Mononuclear cell (primary cell): ENCODE data around the gene CRB1. TPM values are rescaled to one million over a fixed set of nuclear protein-coding genes. Genes with fewer than 3 reads are reported as not detected.

Experiments
- H3K27me3 ChIP-seq: 2 replicates; pipeline ENCODE4 v1.6.0; 2011; ENCODE audit warnings: low read length, control low read depth; ENCODE audit not compliant: insufficient read depth
- H3K4me1 ChIP-seq: 2 replicates; pipeline ENCODE4 v1.5.1; 2011; ENCODE audit warnings: mild to moderate bottlenecking, low read length, control low read depth; ENCODE audit not compliant: insufficient read depth
- H3K4me3 ChIP-seq: 2 replicates; pipeline ENCODE4 v1.5.1; 2011; ENCODE audit warnings: mild to moderate bottlenecking, low read length, moderate library complexity
- H3K9me3 ChIP-seq: 2 replicates; pipeline ENCODE4 v1.5.1; 2011; ENCODE audit warnings: low read depth, mild to moderate bottlenecking, control low read depth, low read length
- total RNA-seq: library from RNA; depleted of rRNA; stranded (reverse); fragments of >200 nt; gene quantifications from one replicate; pipeline ENCODE4 v1.2.3, GENCODE V29; 2012

Gene CRB1
- total RNA-seq, 1 donor = under 0.01 TPM

DNA sequence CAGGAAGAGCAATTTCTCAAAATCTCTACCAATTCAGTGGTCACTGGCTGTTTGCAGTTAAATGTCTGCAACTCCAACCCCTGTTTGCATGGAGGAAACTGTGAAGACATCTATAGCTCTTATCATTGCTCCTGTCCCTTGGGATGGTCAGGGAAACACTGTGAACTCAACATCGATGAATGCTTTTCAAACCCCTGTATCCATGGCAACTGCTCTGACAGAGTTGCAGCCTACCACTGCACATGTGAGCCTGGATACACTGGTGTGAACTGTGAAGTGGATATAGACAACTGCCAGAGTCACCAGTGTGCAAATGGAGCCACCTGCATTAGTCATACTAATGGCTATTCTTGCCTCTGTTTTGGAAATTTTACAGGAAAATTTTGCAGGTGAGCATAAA lies 167.2 kb downstream of the CRB1 start:
- H3K4me1 ChIP-seq = no peaks in the 10 kb centered on the region
- H3K9me3 ChIP-seq = no peaks in the 10 kb centered on the region
- no peaks in the 10 kb centered on the region for H3K27me3 ChIP-seq
- no peak overlapping the region for H3K4me3 ChIP-seq

DNA sequence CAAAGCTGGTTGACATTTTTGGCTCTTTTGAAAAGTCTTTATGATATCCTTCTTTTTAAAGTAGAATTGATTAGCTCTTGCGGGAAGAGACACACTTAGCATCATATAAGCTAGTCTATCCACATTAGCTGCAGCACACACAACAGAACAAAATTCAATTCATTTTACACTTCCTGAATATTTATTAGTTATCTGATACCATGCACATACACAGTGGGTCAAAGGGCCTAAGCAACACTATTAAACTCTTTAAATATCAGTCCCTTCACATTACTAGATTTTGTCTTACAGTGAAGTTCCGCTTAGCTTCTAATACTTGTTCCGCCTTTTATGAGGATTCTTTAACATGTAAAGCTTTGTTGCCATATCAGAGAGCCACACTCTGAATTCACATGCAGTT lies 169.5 kb downstream of the CRB1 start:
- Histone ChIP-seq H3K27me3 (no peaks in the 10 kb centered on the region), H3K4me3 (no peak overlapping the region), H3K9me3 (no peaks in the 10 kb centered on the region), H3K4me1 (no peaks in the 10 kb centered on the region)

DNA sequence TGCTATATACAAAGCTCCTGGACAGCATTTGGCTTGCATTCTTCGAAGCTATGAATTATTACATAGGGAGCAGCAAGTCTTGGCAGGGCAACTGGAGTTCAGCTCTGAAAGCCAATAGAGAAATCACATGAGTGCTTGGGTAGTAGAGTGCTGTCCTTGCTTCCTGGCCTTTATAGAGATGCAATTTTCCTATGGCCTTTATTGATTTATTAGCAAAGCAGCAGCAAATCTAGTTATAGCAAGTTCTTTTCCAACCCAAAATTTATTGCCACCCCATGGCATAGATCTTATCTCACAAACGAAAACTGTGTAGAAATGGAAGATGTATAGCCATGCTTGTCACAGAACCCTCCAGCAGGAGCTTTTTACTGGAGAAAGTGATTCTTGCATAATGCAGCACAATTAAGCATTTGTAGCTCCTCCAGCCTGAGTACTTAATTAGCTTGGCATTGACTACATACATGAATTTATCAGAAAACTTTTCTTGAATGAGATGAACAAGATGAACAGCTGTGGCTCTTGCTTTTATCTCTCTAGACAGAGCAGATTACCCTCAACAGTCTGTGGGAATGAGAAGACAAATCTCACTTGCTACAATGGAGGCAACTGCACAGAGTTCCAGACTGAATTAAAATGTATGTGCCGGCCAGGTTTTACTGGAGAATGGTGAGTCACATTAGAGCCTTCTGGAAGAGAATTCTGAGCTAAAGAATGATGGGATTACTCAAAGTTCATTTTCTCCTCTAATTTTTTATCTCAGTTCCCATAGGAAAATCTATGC lies 170.1 kb downstream of the CRB1 start:
- Histone ChIP-seq H3K4me1 (no peaks in the 10 kb centered on the region), H3K9me3 (no peaks in the 10 kb centered on the region), H3K27me3 (no peaks in the 10 kb centered on the region), H3K4me3 (no peak overlapping the region)

DNA sequence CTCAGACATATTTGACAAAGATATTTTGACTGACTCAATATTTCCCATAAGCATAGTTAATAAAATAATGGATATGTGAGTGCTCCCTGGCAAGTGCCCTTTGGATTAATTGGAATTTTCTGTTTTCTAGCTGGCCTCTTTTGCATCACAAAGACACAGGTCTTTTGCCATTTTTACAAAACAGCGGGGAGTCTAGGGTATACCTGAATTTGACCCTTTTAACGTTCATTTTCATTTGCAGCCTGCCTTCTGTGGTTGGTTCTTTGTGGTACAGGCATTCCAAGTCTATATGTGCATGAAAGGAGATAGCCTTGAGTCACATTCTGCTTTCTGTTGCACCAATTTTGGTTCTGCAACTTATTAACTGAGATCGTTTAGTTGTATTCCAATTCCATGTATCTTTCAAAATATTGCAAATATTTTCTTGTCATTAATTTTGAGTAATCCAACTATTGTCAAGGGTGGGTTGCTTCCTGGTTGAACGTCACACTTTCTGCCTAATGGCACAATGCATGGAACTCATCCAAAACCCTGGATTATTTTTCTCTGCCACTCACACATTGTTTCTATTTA lies 171.7 kb downstream of the CRB1 start:
- Histone ChIP-seq H3K27me3 (no peaks in the 10 kb centered on the region), H3K4me3 (no peak overlapping the region), H3K9me3 (no peaks in the 10 kb centered on the region), H3K4me1 (no peaks in the 10 kb centered on the region)

DNA sequence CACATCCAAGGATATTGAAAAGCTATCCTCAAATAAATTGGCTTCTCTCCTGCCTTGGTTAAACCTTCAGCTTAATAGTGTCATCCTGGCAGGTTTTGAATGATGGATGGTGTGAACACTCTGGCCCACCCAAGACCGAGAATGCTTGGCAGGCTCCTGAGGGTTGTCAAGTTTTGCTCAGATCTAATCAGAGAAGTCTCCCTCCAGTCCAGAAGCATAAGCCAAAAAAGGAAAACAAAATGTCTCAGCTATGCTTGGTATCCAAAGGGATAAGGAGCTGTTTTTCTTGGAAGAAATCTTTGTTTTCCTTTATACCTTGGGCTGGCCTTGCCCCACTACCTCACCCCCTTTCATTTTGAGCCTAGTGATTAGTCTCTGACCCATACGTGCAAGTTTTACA lies 172.7 kb downstream of the CRB1 start:
- H3K4me1 ChIP-seq = no peaks in the 10 kb centered on the region
- no peaks in the 10 kb centered on the region for H3K27me3 ChIP-seq
- H3K9me3 ChIP-seq = no peaks in the 10 kb centered on the region
- H3K4me3 ChIP-seq = no peak overlapping the region

DNA sequence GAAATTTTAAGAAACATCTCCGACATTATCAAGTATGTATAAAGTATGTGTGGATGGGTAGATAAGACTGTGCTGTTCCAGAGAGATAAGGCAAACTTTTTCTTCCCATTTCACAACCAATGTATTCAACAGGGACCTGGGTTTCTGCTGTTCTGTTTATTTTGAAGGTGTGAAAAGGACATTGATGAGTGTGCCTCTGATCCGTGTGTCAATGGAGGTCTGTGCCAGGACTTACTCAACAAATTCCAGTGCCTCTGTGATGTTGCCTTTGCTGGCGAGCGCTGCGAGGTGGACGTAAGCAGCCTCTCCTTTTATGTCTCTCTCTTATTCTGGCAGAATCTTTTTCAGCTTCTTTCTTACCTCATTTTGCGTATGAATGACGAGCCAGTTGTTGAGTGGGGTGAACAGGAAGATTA lies 174.0 kb downstream of the CRB1 start:
- H3K27me3 ChIP-seq = no peaks in the 10 kb centered on the region
- no peaks in the 10 kb centered on the region for H3K4me1 ChIP-seq
- no peak overlapping the region for H3K4me3 ChIP-seq
- H3K9me3 ChIP-seq = no peaks in the 10 kb centered on the region

DNA sequence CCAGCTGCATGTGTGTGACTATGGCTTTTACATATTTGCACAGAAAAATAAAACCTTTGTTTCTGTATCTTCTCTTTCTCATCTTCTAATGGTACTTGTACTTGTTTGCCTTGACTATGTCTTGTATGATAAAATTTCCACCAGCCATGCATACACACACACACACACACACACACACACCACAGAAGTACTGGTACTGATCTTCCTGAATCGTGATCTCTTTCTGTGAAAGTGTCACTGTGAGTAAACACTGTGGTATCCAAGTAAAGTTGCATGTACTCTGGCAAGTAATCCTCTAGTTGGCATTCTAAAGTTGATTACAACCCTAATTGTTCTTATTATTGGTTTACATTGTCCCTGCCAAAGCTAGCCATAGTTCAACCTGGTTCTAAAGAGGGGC lies 176.7 kb downstream of the CRB1 start:
- H3K4me3 ChIP-seq = no peak overlapping the region
- no peaks in the 10 kb centered on the region for H3K4me1 ChIP-seq
- H3K9me3 ChIP-seq = no peaks in the 10 kb centered on the region
- H3K27me3 ChIP-seq = no peaks in the 10 kb centered on the region

DNA sequence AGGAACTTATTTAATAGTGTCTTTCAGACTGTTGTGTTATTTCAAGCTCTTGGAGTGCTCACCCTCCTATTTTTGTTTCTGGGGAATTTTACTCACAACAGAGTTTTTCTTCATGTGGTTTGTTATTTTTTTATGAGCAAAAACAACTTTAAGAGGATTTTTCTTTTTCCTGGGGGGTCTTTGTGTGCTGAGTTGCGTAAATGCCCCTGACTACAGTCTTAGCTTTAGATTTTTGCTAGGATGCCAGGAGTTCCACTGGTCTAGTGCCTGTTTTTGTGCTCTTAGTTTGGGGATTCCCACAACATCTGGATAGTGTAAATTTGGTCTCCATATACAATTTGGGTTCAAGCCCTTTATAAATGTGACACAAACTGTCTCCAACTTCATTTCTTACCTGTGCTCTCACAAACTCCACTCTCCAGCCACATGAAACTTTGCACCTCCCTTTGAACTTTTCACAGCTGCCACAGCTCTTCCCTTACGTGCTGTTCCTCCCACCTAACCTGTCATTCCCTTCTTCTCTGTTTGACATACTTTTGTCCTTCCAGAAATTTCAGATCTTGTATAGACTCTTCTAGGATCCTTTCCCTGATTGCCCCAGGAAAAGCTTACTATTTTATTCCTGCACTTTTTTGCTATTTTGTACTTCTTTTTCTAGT lies 180.2 kb downstream of the CRB1 start:
- H3K9me3 ChIP-seq = no peaks in the 10 kb centered on the region
- H3K4me1 ChIP-seq = no peaks in the 10 kb centered on the region
- no peak overlapping the region for H3K4me3 ChIP-seq
- no peaks in the 10 kb centered on the region for H3K27me3 ChIP-seq

DNA sequence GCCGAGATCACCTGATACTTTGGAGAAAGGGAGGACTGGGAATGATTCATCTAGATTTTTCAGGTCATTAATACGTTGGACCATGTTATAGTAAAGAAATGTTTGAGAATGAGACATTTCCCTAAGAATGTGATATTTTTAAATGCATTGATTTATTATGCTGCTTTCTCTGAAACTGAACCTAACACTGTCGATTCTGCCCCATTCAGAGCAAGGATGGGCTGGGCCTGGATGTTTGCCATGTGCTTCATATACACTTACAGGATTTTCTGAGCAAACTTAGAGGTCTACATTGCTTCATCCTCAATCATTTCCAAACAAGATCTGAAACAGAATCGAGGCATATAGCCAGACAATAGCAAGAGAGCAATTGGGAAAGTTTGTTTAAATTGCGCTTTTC lies 183.3 kb downstream of the CRB1 start:
- H3K27me3 ChIP-seq = no peaks in the 10 kb centered on the region
- H3K4me1 ChIP-seq = no peaks in the 10 kb centered on the region
- H3K9me3 ChIP-seq = no peaks in the 10 kb centered on the region
- H3K4me3 ChIP-seq = no peak overlapping the region

DNA sequence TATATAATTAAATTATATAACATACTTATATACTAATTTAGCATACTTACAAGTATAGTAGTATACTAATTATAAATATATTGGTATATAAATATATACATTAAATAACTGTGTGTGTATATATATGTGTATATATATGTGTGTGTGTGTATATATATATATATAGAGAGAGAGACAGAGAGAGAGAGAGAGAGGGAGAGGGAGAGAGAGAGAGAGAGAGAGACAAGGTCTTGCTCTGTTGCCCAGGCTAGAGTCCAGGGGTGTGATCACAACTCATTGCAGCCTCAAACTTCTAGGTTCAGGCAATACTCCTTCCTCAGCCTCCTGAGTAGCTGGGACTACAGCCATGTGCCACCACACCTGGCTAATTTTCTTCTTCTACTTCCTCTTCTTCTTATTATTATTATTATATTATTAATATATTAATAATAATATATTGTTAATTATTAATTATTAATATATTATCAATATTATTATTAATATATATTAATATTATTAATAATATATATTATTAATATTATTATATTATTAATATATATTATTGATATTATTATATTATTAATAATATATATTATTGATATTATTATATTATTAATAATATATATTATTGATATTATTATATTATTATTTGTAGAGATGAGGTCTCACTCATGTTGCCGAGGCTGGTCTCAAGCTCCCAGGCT lies 185.5 kb downstream of the CRB1 start:
- Histone ChIP-seq H3K27me3 (no peaks in the 10 kb centered on the region), H3K4me3 (no peak overlapping the region), H3K4me1 (no peaks in the 10 kb centered on the region), H3K9me3 (no peaks in the 10 kb centered on the region)

DNA sequence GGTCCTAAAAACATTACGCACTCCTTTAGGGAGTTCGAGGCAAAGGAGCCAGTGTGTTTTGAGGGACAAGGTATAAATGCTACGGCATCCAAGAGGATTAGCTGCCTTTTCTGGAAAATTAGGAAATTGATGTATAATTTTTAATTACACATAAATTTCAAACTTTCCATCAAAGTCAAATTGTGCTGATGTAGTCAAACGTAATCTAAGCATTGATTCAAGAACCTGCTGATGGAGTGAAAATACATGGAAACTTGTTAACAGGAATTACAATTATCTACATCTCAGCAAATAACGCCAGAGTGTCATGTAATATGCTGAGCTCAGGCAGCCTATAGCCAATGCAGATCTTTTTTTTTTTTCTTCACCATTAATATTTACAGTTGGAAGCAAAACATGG lies 194.5 kb downstream of the CRB1 start:
- H3K4me3 ChIP-seq = no peak overlapping the region
- peaks cover 5% of the 10 kb centered on the region for H3K4me1 ChIP-seq
- H3K9me3 ChIP-seq = no peaks in the 10 kb centered on the region
- H3K27me3 ChIP-seq = no peaks in the 10 kb centered on the region

DNA sequence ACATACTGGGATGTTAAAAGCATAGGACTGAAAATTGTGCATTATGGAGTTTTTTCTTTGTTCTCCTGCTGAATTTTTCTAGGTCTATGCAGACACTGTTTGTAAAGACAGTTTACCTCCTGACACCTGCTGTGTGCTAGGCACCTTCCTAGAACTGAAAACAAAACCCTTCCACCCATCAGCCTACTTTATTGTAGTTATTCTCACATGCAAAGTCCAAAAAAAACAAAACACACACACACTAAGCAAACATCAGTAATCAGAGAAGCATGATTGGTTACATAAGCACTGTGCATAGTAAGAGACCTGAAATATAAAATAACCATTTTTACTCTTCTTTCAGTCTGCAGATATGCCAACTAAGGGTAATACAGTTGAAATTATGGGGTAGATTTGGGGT lies 195.1 kb downstream of the CRB1 start:
- peaks cover 5% of the 10 kb centered on the region for H3K4me1 ChIP-seq
- H3K27me3 ChIP-seq = no peaks in the 10 kb centered on the region
- no peak overlapping the region for H3K4me3 ChIP-seq
- no peaks in the 10 kb centered on the region for H3K9me3 ChIP-seq

DNA sequence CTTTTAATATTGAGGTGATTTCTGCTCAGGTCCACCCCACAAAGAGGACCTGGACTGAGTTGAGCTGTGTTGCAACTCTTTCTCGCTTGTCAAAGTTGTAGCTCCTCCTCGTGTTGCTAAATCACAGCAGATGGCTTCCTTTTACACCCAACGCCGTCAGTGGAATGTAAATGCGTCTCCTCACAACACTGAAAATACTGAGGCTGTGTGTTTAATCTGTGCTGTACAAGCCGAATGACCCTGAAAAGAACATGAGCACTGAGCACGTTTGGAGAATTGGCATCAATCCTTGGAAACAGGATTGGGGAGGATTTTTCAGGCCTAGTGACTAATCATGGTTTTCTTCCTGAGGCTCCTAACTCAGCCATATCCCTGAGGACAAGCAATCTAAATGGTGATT lies 196.0 kb downstream of the CRB1 start:
- H3K27me3 ChIP-seq = no peaks in the 10 kb centered on the region
- H3K4me3 ChIP-seq = no peak overlapping the region
- H3K4me1 ChIP-seq = peaks cover 5% of the 10 kb centered on the region
- H3K9me3 ChIP-seq = no peaks in the 10 kb centered on the region

DNA sequence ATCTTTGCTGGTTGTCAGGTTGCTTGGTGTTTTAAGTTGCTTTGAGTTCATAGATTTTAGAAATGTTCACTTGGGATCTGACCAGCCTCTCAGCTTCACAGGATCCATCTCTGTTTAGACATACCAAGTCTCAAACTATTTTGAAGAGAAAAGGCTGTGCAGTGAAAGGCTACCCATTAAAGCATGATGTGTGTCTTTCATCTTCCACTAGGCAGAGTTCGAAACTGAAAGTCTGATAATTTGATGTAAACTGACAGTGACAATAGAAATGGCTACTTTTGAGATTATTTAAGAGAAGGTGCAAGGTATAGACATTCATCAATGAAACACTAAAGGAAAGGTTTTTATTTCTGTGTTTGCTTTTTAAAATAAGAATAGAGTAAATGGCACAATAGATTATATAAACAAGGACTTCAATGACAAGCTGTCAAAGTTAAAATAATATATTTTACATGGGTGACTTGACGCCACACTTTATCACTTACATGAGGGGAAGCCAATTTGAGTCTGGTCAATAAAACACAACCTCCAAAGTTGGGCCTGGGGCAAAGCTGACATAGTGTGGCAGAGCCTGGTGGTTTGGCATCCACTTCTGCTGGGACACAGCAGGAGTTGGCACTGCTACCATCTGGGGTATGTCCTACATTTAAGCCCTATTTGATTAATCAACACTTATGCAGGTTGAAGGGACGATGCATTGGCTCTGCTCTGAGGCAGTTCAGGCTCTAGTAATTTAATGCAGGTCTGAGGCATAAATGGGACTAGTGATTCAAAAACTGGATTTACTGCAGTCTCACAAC lies 197.7 kb downstream of the CRB1 start:
- H3K4me3 ChIP-seq = no peak overlapping the region
- H3K4me1 ChIP-seq = peaks cover 9% of the 10 kb centered on the region
- no peaks in the 10 kb centered on the region for H3K9me3 ChIP-seq
- H3K27me3 ChIP-seq = no peaks in the 10 kb centered on the region

DNA sequence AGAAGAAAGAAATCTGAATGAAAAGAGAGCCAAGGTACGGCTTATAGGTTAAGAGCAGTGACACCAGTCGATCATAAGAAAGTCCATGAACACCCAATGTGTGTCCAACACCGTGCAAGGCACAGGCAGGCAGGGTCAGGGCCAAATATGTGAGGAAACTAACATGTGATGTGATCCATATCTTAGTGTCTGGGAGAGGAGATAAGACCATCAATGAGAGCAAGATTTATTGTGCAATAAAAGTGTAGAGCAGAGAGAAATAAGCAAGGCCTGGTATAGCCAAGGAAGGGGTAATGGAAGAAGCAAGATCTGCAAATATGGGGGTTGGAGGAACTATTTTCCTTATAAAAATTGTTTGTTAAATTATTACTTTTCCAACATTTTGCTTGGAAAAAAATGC lies 198.8 kb downstream of the CRB1 start:
- Histone ChIP-seq H3K4me1 (peaks cover 9% of the 10 kb centered on the region), H3K9me3 (no peaks in the 10 kb centered on the region), H3K4me3 (no peak overlapping the region), H3K27me3 (no peaks in the 10 kb centered on the region)
